Transverse colon (tissue), 4 donors: Measurements from ENCODE around the gene ST8SIA5. TPM values are rescaled to one million over a fixed set of nuclear protein-coding genes. Genes with fewer than 3 reads are reported as not detected.

Experiments used
- DNase-seq: peaks from one replicate; pipeline ENCODE4 v3.0.0-alpha.2; 2019
- H3K27ac ChIP-seq, 4 donors: fragments of 200-600 bp; sonication (generic); 2 replicates each; pipeline ENCODE4 v1.5.1; 2016 to 2018; ENCODE audit warnings: inconsistent platforms in 4 of 4
- H3K27me3 ChIP-seq: fragments of 200-600 bp; sonication (generic); 2 replicates; pipeline ENCODE4 v1.5.1; 2017; ENCODE audit warnings: inconsistent platforms
- H3K36me3 ChIP-seq, 4 donors: fragments of 200-600 bp; sonication (generic); 2 replicates each; pipeline ENCODE4 v1.5.1; 2017 to 2019; ENCODE audit warnings: inconsistent platforms in 4 of 4
- H3K4me1 ChIP-seq, 4 donors: fragments of 200-600 bp; sonication (generic); 2 replicates each; pipeline ENCODE4 v1.5.1; 2017 to 2020; ENCODE audit warnings: inconsistent platforms in 4 of 4
- H3K4me3 ChIP-seq, 4 donors: fragments of 200-600 bp; sonication (generic); 1 replicate in 1 of 4; 2 replicates in 3 of 4; pipeline versions ENCODE4 v1.5.1 to v1.6.1; 2017 to 2019; ENCODE audit warnings: inconsistent platforms in 4 of 4
- H3K9me3 ChIP-seq, 2 donors: fragments of 200-600 bp; sonication (generic); 2 replicates each; pipeline ENCODE4 v1.5.1; 2017 to 2019; ENCODE audit warnings: inconsistent platforms in 2 of 2
- EP300 ChIP-seq: sonication (generic); formaldehyde crosslinking; IDR thresholded peaks from one replicate; pipeline ENCODE4 v1.6.1; 2017; ENCODE audit warnings: antibody characterized with exemption, low read depth
- POLR2A ChIP-seq: fragments of 450-650 bp; IDR thresholded peaks from one replicate; pipeline ENCODE4 v1.6.1; 2016; ENCODE audit warnings: antibody characterized with exemption, mild to moderate bottlenecking, moderate library complexity
- POLR2AphosphoS5 ChIP-seq, 3 donors: sonication (generic); formaldehyde crosslinking; IDR thresholded peaks; one replicate each; pipeline ENCODE4 v1.6.1; 2016; ENCODE audit warnings: antibody characterized with exemption in 3 of 3
- WGBS, 2 donors: methylation state at CpG; one replicate each; pipeline ENCODE4 v1.1.5; 2018; ENCODE audit warnings: low coverage in 1 of 2; 5-methylcytosine and 5-hydroxymethylcytosine counted together
- in situ Hi-C, 4 donors: fragments of 200-750 bp; cut with MboI; loops; one replicate each; pipeline versions ENCODE4 v1.15.0 to v1.15.1; 2017; ENCODE audit warnings: low sequenced_read_pairs in 3 of 4, low pct_ligation_motif_present in 1 of 4, low pct_unique_long_range_greater_than_20kb in 1 of 4
- intact Hi-C: fragments of 100-400 bp; cut with DNase I; formaldehyde crosslinking; loops from one replicate; pipeline ENCODE4 v1.15.1; 2023; ENCODE audit warnings: low total_unique reads
- total RNA-seq, 4 donors: library from RNA; depleted of rRNA; stranded (reverse); fragments of >200 nt; gene quantifications; one replicate each; pipeline ENCODE4 v1.1.0, GENCODE V29; 2016
- TF ChIP-seq, protein P1 (sequence below), 5 experiments: fragments of 200-600 bp in 3 of 5; fragments of 450-650 bp in 2 of 5; sonication (generic) in 3 of 5; IDR thresholded peaks; 1 replicate in 2 of 5; 2 replicates in 3 of 5; pipeline ENCODE4 v1.5.1; 2016 to 2017; ENCODE audit warnings: antibody characterized with exemption in 5 of 5, inconsistent platforms in 3 of 5, mild to moderate bottlenecking in 2 of 5, moderate library complexity in 1 of 5

The ST8SIA5 gene
- total RNA-seq, 4 donors from 2014 or later: 0.41 TPM; not detected in 3

DNA sequence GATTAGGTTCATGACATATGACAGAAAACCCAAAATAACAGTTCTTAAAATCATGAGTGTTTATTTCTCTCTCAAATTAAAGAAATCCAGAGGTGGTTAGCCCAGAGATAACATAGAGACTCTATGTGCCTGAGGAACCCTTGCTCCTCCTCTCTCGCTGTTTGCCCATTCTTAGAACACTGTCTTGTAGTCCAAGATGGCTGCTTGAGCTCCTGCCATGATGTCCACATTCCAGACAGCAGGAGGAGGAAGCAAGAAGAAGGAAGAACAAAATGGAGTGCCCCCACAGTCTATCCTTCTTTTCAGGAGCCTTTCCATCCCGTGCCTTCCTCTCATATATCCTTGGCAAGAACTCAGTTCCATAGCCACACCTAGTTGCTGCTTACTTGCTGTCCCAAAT lies 13.9 kb upstream of the ST8SIA5 start:
- Histone ChIP-seq H3K9me3 (no peaks in the 10 kb centered on the region), H3K36me3 (no peaks in the 10 kb centered on the region), H3K27ac (no peak overlapping the region), H3K27me3 (no peaks in the 10 kb centered on the region), H3K4me1 (no peaks in the 10 kb centered on the region), H3K4me3 (no peak overlapping the region)
- WGBS, 2 donors: 63 to 83% methylated on average over 1 to 2 of the region's 2 CpGs
- DNase-seq: no peak
- intact Hi-C loops: no loop called here
- TF ChIP-seq, protein P1, sequence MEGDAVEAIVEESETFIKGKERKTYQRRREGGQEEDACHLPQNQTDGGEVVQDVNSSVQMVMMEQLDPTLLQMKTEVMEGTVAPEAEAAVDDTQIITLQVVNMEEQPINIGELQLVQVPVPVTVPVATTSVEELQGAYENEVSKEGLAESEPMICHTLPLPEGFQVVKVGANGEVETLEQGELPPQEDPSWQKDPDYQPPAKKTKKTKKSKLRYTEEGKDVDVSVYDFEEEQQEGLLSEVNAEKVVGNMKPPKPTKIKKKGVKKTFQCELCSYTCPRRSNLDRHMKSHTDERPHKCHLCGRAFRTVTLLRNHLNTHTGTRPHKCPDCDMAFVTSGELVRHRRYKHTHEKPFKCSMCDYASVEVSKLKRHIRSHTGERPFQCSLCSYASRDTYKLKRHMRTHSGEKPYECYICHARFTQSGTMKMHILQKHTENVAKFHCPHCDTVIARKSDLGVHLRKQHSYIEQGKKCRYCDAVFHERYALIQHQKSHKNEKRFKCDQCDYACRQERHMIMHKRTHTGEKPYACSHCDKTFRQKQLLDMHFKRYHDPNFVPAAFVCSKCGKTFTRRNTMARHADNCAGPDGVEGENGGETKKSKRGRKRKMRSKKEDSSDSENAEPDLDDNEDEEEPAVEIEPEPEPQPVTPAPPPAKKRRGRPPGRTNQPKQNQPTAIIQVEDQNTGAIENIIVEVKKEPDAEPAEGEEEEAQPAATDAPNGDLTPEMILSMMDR (IDR thresholded peaks at IDR 0.05): no peak
- TF ChIP-seq POLR2AphosphoS5 (IDR thresholded peaks at IDR 0.05): no peak
- no peak for TF ChIP-seq EP300
- no peak for TF ChIP-seq POLR2A
- in situ Hi-C loops: no loop called here

DNA sequence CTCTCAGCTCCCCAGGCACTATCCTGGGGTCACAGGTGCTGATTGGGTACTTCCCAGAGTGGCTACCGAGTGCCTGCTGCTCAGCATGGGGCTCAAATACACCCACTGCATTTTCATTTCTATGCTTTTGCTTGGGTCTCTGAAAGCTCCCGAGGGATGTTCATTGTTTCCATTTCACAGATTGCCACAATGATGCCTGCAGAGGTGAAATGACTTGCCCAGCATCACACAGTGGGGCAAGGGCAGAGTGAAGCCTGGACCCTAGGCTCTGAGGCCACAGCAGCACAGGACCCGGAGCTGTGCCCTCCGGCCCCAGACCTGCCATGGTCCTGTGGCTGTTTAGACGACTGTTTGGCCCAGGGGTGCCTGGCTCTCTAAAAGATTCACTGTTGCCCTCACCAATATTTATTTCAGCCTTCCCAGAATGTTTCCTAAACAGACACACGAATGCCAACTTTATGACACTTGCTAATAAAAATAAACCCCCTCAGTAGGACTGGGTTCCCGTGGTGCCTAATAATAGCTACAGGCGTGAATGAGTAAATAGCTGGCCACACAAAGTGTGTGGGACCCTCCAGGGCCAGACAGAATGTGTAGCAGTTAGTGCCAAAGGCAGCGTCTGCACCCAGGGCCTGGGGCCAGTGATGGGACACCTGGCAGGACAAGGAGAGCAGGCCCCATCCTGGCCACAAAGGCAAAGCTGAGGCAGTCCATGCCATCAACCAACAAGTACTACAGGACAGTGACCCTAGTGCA lies 11.5 kb upstream of the ST8SIA5 start:
- H3K27me3 ChIP-seq: no peaks in the 10 kb centered on the region
- H3K4me3 ChIP-seq: no peak overlapping the region
- H3K9me3 ChIP-seq: no peaks in the 10 kb centered on the region
- in situ Hi-C loops (no loop called here), intact Hi-C loops (no loop called here)
- 73% methylated on average over 9 of the region's 9 CpGs; no CpG with 5 or more reads in 1 of the 2 donors for WGBS, 2 donors
- H3K27ac ChIP-seq: no peak overlapping the region
- no peaks in the 10 kb centered on the region for H3K4me1 ChIP-seq
- TF ChIP-seq POLR2A (no peak), POLR2AphosphoS5 (IDR thresholded peaks at IDR 0.05) (no peak), EP300 (no peak)
- TF ChIP-seq, protein P1 (IDR thresholded peaks at IDR 0.05): no peak
- no peak for DNase-seq
- no peaks in the 10 kb centered on the region for H3K36me3 ChIP-seq

DNA sequence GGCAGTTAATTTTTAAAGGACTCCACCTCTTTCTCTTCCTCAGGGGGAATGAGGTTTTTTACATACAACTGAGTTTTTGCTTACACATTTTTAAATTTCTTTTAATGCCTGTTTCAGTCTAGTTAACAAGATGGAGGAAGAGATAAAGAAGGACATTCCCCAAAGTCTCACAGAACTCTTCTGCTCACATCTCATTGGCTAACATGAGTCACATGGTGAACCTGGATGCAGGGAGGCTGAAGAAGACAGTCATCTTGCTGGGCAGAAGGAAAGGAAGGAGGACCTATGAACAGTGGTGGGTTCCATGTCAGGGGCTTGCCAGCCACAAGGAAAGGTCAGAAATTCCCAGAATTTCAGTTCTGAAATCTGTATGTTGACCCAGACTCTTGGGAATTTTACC lies 10.4 kb upstream of the ST8SIA5 start:
- H3K9me3 ChIP-seq: no peaks in the 10 kb centered on the region
- intact Hi-C loops (no loop called here), in situ Hi-C loops (no loop called here)
- no peak overlapping the region for H3K4me3 ChIP-seq
- H3K36me3 ChIP-seq: no peaks in the 10 kb centered on the region
- TF ChIP-seq POLR2A: no peak
- no peak for TF ChIP-seq EP300
- no peak for TF ChIP-seq POLR2AphosphoS5 (IDR thresholded peaks at IDR 0.05)
- TF ChIP-seq, protein P1 (IDR thresholded peaks at IDR 0.05): no peak
- no peak for DNase-seq
- H3K27ac ChIP-seq: no peak overlapping the region
- H3K27me3 ChIP-seq: peaks cover 6% of the 10 kb centered on the region
- H3K4me1 ChIP-seq: no peaks in the 10 kb centered on the region

DNA sequence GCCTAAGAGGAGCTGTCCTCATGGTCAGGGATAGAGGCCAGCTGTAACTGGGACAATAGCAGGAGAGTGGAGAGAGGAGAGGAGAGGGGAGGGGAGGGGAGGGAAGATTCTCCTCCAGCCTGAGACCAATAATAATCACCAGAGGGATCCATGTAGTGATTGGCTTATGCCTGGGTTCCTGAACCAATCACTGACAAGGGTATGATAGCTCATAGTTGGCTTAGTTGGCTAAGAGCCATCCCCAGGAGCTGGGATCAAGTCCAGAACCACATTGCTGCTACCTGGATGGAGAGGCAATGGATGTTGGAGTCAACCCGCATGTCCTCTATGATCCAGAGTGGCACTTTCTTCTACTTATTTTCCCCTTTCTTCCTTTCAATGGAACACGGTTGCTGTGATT lies 7.7 kb upstream of the ST8SIA5 start:
- WGBS, 2 donors: 50 to 82% methylated on average over 1 to 2 of the region's 2 CpGs
- intact Hi-C loops: no loop called here
- no peaks in the 10 kb centered on the region for H3K4me1 ChIP-seq
- H3K36me3 ChIP-seq: no peaks in the 10 kb centered on the region
- DNase-seq: no peak
- in situ Hi-C loops: no loop called here
- no peaks in the 10 kb centered on the region for H3K9me3 ChIP-seq
- no peak overlapping the region for H3K4me3 ChIP-seq
- TF ChIP-seq EP300 (no peak), POLR2AphosphoS5 (IDR thresholded peaks at IDR 0.05) (no peak), POLR2A (no peak)
- TF ChIP-seq, protein P1 (IDR thresholded peaks at IDR 0.05): no peak
- H3K27ac ChIP-seq: no peak overlapping the region
- H3K27me3 ChIP-seq: peaks cover 20% of the 10 kb centered on the region
